HL-60 (cell line): ENCODE results near the gene ADCY1.

Experiments used
- CTCF ChIP-seq: IDR thresholded peaks from one replicate; pipeline ENCODE4 v1.5.1; 2011; ENCODE audit warnings: low read length, control low read depth, inconsistent platforms; ENCODE audit not compliant: insufficient read depth
- GABPA ChIP-seq: IDR thresholded peaks from 2 replicates; pipeline ENCODE4 v1.6.1; 2012; ENCODE audit warnings: low read depth
- POLR2AphosphoS5 ChIP-seq: IDR thresholded peaks from 2 replicates; pipeline ENCODE4 v1.6.1; 2012; ENCODE audit warnings: low read depth
- REST ChIP-seq: IDR thresholded peaks from 2 replicates; pipeline ENCODE4 v1.6.1; 2012; ENCODE audit warnings: low read depth; ENCODE audit not compliant: insufficient replicate concordance

GRCh38 chr7:45524445-45524844 lies 49.7 kb upstream of the ADCY1 start:
- no peak for TF ChIP-seq POLR2AphosphoS5
- TF ChIP-seq CTCF = no peak
- no peak for TF ChIP-seq REST
- no peak for TF ChIP-seq GABPA
